HepG2 (cell line): ENCODE data around the gene HSD3B7. TPM values are rescaled to one million over a fixed set of nuclear protein-coding genes. Genes with fewer than 3 reads are reported as not detected.
A peak's percentile ranks its signal among the peaks of the same experiment; 100 is the strongest.

ENCODE experiments used
- AKAP8 ChIP-seq: sonication (generic); formaldehyde crosslinking; IDR thresholded peaks from 2 replicates; pipeline ENCODE4 v1.5.1; 2020; ENCODE audit warnings: mild to moderate bottlenecking, missing genetic modification reagents
- ELF4 ChIP-seq: sonication (generic); formaldehyde crosslinking; IDR thresholded peaks from 2 replicates; pipeline ENCODE4 v1.5.0; 2020; ENCODE audit warnings: missing genetic modification reagents, mild to moderate bottlenecking, moderate library complexity, borderline replicate concordance
- FOSL2 ChIP-seq: sonication (generic); formaldehyde crosslinking; IDR thresholded peaks from 2 replicates; pipeline ENCODE4 v1.4.0; 2020; ENCODE audit warnings: missing genetic modification reagents
- FOXM1 ChIP-seq: sonication (generic); formaldehyde crosslinking; IDR thresholded peaks from 2 replicates; pipeline ENCODE4 v1.5.0; 2020; ENCODE audit warnings: missing genetic modification reagents
- SMAD3 ChIP-seq: sonication (generic); formaldehyde crosslinking; IDR thresholded peaks from 2 replicates; pipeline ENCODE4 v1.4.0; 2020; ENCODE audit warnings: missing genetic modification reagents
- STAG1 ChIP-seq: sonication (generic); formaldehyde crosslinking; IDR thresholded peaks from 2 replicates; pipeline ENCODE4 v1.4.0; 2020; ENCODE audit warnings: missing genetic modification reagents
- TBL1XR1 ChIP-seq: fragments of 150-350 bp; IDR thresholded peaks from 2 replicates; pipeline ENCODE4 v1.6.1; 2014; ENCODE audit warnings: borderline replicate concordance, low read length; ENCODE audit not compliant: partially characterized antibody
- TCF7L2 ChIP-seq: IDR thresholded peaks from 2 replicates; pipeline ENCODE4 v1.6.1; 2011; ENCODE audit warnings: mild to moderate bottlenecking, low read depth, low read length, moderate library complexity
- ZNF143 ChIP-seq: sonication (generic); formaldehyde crosslinking; IDR thresholded peaks from 2 replicates; pipeline ENCODE4 v1.4.0; 2020; ENCODE audit warnings: missing genetic modification reagents
- ZNF253 ChIP-seq: sonication (generic); formaldehyde crosslinking; IDR thresholded peaks from 2 replicates; pipeline ENCODE4 v1.8.0; 2022; ENCODE audit warnings: mild to moderate bottlenecking, missing genetic modification reagents, borderline replicate concordance
- ZNF44 ChIP-seq: sonication (generic); formaldehyde crosslinking; IDR thresholded peaks from 2 replicates; pipeline ENCODE4 v1.5.1; 2020; ENCODE audit warnings: mild to moderate bottlenecking, missing genetic modification reagents
- ZNF460 ChIP-seq: sonication (generic); formaldehyde crosslinking; IDR thresholded peaks from 2 replicates; pipeline ENCODE4 v1.5.1; 2020; ENCODE audit warnings: missing genetic modification reagents, mild to moderate bottlenecking, borderline replicate concordance
- ZNF557 ChIP-seq: sonication (generic); formaldehyde crosslinking; IDR thresholded peaks from 2 replicates; pipeline ENCODE4 v1.4.0; 2020; ENCODE audit warnings: missing genetic modification reagents
- ZNF746 ChIP-seq: sonication (generic); formaldehyde crosslinking; IDR thresholded peaks from 2 replicates; pipeline ENCODE4 v1.8.0; 2022; ENCODE audit warnings: mild to moderate bottlenecking, missing genetic modification reagents
- polyA plus RNA-seq, 8 experiments: library from polyadenylated mRNA; depleted of rRNA in 3 of 8; stranded (reverse) in 7 of 8; unstranded in 1 of 8; fragments of >200 nt; fragmentation: Illumina TruSeq in 4 of 8; extraction: Trizol in 4 of 8; gene quantifications; 2 replicates each; pipeline versions ENCODE4 v1.2.1 to v1.2.3, GENCODE V29; 2011 to 2016; ENCODE audit warnings: low read depth in 4 of 8, missing spikeins in 1 of 8, mixed read lengths in 1 of 8; ENCODE audit not compliant: insufficient read depth in 1 of 8
- total RNA-seq, 5 experiments: library from RNA; depleted of rRNA; stranded (reverse); fragments of >200 nt; fragmentation: Illumina TruSeq; extraction: Trizol; gene quantifications; 2 replicates each; pipeline ENCODE4 v1.2.3, GENCODE V29; 2016; ENCODE audit warnings: low read depth in 1 of 5
- TF ChIP-seq, protein P1 (sequence below): sonication (generic); formaldehyde crosslinking; IDR thresholded peaks from 2 replicates; pipeline ENCODE4 v1.5.0; 2020; ENCODE audit warnings: missing genetic modification reagents, mild to moderate bottlenecking, borderline replicate concordance
- TF ChIP-seq, protein P2 (sequence below): IDR thresholded peaks from 2 replicates; pipeline ENCODE4 v1.6.1; 2018; ENCODE audit warnings: missing genetic modification reagents
- TF ChIP-seq, protein P3 (sequence below): sonication (generic); formaldehyde crosslinking; IDR thresholded peaks from 2 replicates; pipeline ENCODE4 v1.9.0; 2022; ENCODE audit warnings: low read depth, missing genetic modification reagents
- TF ChIP-seq, protein P4 (sequence below): sonication (generic); formaldehyde crosslinking; IDR thresholded peaks from 2 replicates; pipeline ENCODE4 v1.8.0; 2022; ENCODE audit warnings: low read depth, missing genetic modification reagents
- TF ChIP-seq, protein P5 (sequence below): sonication (generic); formaldehyde crosslinking; IDR thresholded peaks from 2 replicates; pipeline ENCODE4 v1.5.0; 2020; ENCODE audit warnings: missing genetic modification reagents
- TF ChIP-seq, protein P6 (sequence below): sonication (generic); formaldehyde crosslinking; IDR thresholded peaks from 2 replicates; pipeline ENCODE4 v1.8.0; 2022; ENCODE audit warnings: mild to moderate bottlenecking, missing genetic modification reagents, moderate library complexity

The HSD3B7 gene
- total and polyA plus RNA-seq, 2 of the 13 experiments (the other 11 are each of a cell fraction or from before 2014, with no cell fraction given): 32.9 to 69.7 TPM

DNA sequence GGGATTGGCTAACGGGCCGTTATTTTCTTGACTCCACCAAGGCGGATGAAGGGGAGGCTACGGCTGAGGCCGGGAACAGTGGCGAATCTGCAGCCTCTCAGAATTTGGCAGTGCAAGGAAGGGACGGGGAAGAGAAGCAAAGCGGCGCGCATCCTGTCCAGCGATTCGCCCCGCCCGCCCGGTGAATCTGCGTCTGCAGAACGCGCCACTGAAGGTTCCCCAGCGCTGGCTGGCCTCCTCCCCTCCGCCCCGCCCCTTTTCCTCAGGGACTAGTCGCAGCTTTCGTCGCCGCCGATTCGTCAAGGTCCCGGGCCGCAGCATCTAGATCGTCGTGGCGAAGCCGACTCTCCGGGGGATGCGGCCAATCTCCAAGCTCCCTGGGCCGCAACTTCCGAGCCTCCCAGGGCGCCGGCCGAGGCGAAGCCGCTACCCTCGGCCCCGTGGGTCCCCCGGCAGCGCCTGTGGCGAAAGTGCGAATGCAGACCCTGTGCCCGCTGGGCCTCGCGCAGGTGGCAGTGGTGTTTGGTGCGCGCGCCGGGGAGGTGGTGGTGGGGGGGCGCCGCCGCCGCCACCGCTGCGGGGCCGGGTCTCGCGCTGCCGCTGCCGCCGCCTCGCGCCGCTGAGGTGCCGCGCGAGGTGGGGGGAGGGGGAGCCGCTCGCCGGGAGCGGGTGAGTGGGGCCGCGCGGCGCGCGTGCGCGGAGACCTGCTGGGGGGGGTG is 27.4 kb upstream of the HSD3B7 start, which contains the start of gene SETD1A (continued):
- TF ChIP-seq ZNF143 (CRISPR knock-in tag) (peak; percentile 59; the same call in 1 of the 2 replicates), SMAD3 (CRISPR knock-in tag) (no peak), ZNF44 (CRISPR knock-in tag) (no peak), TCF7L2 (no peak), ZNF460 (CRISPR knock-in tag) (no peak; the same call in 1 of the 2 replicates), TBL1XR1 (no peak), AKAP8 (CRISPR knock-in tag) (no peak; the same call in 1 of the 2 replicates), STAG1 (CRISPR knock-in tag) (no peak), ZNF557 (CRISPR knock-in tag) (no peak), ELF4 (0 out of 2 replicates have a peak, but pooled peaks have one; percentile 6), ZNF253 (CRISPR knock-in tag) (0 out of 2 replicates have a peak, but pooled peaks have one; percentile 18), FOSL2 (CRISPR knock-in tag) (peak; percentile 53; the same call in 1 of the 2 replicates), ZNF746 (CRISPR knock-in tag) (no peak; the same call in none of the 2 replicates), FOXM1 (CRISPR knock-in tag) (no peak)
- TF ChIP-seq, protein P1, sequence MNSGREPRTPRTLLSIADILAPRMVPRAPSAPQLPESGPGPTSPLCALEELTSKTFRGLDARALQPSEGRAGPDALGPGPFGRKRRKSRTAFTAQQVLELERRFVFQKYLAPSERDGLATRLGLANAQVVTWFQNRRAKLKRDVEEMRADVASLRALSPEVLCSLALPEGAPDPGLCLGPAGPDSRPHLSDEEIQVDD (CRISPR knock-in tag): no peak
- TF ChIP-seq, protein P2, sequence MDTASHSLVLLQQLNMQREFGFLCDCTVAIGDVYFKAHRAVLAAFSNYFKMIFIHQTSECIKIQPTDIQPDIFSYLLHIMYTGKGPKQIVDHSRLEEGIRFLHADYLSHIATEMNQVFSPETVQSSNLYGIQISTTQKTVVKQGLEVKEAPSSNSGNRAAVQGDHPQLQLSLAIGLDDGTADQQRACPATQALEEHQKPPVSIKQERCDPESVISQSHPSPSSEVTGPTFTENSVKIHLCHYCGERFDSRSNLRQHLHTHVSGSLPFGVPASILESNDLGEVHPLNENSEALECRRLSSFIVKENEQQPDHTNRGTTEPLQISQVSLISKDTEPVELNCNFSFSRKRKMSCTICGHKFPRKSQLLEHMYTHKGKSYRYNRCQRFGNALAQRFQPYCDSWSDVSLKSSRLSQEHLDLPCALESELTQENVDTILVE (CRISPR knock-in tag): peak; percentile 92
- TF ChIP-seq, protein P3, sequence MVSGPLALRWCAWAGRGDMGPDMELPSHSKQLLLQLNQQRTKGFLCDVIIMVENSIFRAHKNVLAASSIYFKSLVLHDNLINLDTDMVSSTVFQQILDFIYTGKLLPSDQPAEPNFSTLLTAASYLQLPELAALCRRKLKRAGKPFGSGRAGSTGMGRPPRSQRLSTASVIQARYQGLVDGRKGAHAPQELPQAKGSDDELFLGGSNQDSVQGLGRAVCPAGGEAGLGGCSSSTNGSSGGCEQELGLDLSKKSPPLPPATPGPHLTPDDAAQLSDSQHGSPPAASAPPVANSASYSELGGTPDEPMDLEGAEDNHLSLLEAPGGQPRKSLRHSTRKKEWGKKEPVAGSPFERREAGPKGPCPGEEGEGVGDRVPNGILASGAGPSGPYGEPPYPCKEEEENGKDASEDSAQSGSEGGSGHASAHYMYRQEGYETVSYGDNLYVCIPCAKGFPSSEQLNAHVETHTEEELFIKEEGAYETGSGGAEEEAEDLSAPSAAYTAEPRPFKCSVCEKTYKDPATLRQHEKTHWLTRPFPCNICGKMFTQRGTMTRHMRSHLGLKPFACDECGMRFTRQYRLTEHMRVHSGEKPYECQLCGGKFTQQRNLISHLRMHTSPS: 0 out of 2 replicates have a peak, but pooled peaks have one; percentile 47
- TF ChIP-seq, protein P4, sequence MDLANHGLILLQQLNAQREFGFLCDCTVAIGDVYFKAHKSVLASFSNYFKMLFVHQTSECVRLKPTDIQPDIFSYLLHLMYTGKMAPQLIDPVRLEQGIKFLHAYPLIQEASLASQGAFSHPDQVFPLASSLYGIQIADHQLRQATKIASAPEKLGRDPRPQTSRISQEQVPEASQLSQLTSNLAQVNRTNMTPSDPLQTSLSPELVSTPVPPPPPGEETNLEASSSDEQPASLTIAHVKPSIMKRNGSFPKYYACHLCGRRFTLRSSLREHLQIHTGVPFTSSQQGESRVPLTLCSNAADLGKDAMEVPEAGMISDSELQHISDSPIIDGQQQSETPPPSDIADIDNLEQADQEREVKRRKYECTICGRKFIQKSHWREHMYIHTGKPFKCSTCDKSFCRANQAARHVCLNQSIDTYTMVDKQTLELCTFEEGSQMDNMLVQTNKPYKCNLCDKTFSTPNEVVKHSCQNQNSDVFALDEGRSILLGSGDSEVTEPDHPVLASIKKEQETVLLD: peak; percentile 88
- TF ChIP-seq, protein P5, sequence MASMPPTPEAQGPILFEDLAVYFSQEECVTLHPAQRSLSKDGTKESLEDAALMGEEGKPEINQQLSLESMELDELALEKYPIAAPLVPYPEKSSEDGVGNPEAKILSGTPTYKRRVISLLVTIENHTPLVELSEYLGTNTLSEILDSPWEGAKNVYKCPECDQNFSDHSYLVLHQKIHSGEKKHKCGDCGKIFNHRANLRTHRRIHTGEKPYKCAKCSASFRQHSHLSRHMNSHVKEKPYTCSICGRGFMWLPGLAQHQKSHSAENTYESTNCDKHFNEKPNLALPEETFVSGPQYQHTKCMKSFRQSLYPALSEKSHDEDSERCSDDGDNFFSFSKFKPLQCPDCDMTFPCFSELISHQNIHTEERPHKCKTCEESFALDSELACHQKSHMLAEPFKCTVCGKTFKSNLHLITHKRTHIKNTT (CRISPR knock-in tag): no peak
- TF ChIP-seq, protein P6, sequence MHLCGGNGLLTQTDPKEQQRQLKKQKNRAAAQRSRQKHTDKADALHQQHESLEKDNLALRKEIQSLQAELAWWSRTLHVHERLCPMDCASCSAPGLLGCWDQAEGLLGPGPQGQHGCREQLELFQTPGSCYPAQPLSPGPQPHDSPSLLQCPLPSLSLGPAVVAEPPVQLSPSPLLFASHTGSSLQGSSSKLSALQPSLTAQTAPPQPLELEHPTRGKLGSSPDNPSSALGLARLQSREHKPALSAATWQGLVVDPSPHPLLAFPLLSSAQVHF (CRISPR knock-in tag): no peak
